22Rv1 (cell line): ENCODE measurements around the gene SNX24.

Experiments
- ZFX ChIP-seq: fragments of 450-650 bp; IDR thresholded peaks from 2 replicates; pipeline ENCODE4 v1.6.1; 2017; ENCODE audit warnings: antibody characterized with exemption, borderline replicate concordance
- TF ChIP-seq, protein P1 (sequence below): fragments of 450-650 bp; IDR thresholded peaks from 2 replicates; pipeline ENCODE4 v1.5.1; 2017; ENCODE audit warnings: mild to moderate bottlenecking

DNA sequence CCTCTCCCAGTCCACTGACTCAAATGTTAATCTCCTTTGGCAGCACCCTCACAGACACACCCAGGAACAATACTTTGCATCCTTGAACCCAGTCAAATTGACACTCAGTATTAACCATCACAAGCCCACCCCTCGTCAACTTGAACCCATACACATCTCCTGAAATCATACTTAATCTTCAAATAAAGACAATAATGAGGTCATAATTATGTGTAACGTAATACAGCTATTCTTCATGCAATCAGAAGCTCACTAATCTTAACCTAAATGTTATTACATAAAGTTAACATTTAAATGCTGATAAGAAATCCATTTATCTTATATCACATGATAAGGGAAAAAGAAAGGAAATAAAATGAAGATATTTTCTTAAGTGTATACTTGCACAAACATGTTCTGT is 125.9 kb downstream of the SNX24 start:
- TF ChIP-seq, protein P1, sequence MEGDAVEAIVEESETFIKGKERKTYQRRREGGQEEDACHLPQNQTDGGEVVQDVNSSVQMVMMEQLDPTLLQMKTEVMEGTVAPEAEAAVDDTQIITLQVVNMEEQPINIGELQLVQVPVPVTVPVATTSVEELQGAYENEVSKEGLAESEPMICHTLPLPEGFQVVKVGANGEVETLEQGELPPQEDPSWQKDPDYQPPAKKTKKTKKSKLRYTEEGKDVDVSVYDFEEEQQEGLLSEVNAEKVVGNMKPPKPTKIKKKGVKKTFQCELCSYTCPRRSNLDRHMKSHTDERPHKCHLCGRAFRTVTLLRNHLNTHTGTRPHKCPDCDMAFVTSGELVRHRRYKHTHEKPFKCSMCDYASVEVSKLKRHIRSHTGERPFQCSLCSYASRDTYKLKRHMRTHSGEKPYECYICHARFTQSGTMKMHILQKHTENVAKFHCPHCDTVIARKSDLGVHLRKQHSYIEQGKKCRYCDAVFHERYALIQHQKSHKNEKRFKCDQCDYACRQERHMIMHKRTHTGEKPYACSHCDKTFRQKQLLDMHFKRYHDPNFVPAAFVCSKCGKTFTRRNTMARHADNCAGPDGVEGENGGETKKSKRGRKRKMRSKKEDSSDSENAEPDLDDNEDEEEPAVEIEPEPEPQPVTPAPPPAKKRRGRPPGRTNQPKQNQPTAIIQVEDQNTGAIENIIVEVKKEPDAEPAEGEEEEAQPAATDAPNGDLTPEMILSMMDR, result no peak
- TF ChIP-seq ZFX, result no peak
